ENCODE measurements around the gene ATP11A.

The ATP11A gene

DNA sequence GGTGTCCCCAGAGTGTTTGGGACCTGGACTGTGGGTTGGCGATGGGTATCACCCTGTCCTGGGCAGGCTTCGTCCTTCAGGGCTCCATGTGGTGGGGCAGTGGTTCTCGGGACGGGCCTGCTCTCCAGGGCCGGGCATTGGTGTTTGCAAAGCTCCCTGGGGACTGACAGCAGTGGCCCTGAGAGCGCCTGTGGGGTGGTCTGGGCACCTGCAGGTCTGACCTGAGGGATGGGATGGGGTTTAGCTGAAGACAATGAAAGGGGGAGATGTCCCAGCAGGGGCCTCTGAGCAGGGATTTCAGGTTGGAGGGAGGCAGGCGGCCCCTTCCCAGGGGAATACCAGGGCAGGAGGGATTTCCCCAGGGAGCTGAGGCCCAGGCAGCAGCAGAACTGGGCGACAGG lies 210.9 kb downstream of the ATP11A start:
- DNase-seq (ENCODE audit: low read depth, low spot score), result no peak
- TF ChIP-seq CTCF (IDR thresholded peaks at IDR 0.05; ENCODE audit: low read depth, low read length), result no peak
- H3K4me3 ChIP-seq (ENCODE audit: low read depth, low read length), result no peak overlapping the region
- in situ Hi-C loops (cut with HindIII; ENCODE audit: low sequenced_read_pairs), result no loop called here

DNA sequence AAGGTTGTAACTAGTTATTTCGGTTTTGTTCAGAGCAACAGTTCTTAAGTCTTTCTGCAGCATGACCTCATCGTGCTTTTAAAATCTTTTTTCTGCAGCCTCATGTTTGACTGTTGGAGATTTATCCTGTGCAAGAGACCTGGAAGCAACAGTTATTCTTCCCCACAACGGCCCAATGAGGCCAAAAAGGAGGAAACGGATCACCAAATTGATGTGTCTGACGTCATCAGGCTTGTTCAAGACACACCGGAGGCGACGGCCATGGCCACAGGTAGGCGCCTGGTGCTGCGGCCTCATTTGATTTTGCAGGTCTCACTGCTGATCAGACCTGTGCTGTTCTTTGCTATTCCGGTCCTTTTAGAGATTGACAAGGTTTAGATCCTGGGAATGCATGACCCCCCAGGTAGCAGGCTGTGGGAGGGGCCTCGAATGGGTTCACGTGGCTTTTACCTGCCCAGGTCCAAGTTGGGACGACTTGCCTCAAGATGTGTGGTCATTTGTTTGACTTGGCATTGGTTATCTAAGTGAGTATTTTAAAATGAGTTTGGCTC lies 212.3 kb downstream of the ATP11A start:
- no peak for DNase-seq (ENCODE audit: low read depth, low spot score)
- in situ Hi-C loops (cut with HindIII; ENCODE audit: low sequenced_read_pairs), result no loop called here
- TF ChIP-seq CTCF (IDR thresholded peaks at IDR 0.05; ENCODE audit: low read depth, low read length), result no peak
- no peak overlapping the region for H3K4me3 ChIP-seq (ENCODE audit: low read depth, low read length)

DNA sequence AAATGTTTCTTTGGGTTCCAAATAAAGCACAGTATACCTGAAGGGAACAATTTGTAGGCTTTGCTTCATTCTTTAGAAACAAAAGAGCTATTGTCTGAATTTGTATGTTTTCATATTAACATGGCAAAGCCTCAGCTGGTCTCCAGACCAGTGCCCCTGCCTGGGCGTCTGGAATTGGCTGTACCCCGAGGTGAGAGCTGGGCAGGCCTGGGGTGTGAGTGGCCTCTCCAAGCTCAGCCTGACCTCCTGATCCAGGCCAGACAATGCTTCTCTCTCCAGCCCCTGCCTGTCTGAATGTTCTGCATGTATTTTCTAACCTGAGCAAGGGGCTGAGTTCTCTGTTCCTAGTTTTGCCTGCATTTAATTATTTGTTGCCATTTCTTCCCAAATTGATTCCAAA lies 212.8 kb downstream of the ATP11A start:
- in situ Hi-C loops (cut with HindIII; ENCODE audit: low sequenced_read_pairs), result no loop called here
- TF ChIP-seq CTCF (IDR thresholded peaks at IDR 0.05; ENCODE audit: low read depth, low read length), result no peak
- no peak for DNase-seq (ENCODE audit: low read depth, low spot score)

DNA sequence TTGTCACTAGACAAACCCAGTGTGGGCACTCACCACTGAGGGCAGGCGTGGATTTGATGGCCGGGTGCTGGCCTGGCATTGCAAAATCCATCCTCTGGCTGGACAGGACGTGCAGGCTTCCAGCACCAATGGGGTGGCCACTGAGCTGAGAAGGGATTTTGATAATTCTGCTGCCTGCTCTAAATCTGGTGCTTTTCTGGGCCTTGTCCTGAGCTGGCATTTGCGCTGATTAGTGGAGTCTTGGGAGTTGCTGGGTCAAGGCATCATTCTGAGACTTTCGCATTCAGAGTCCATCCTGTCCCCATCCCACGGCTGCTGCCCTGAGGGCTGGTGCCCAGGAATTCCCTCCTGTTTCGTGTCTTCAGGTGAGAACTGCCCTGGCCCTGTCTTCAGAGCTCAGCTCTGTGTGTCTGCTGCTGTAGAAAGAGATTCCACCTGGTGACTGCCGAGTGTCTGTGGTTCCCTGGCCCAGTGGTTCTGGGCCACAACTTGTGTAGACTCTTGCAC lies 213.3 kb downstream of the ATP11A start:
- in situ Hi-C loops (cut with HindIII; ENCODE audit: low sequenced_read_pairs), result no loop called here
- DNase-seq (ENCODE audit: low read depth, low spot score), result no peak
- no peak overlapping the region for H3K4me3 ChIP-seq (ENCODE audit: low read depth, low read length)
- TF ChIP-seq CTCF (IDR thresholded peaks at IDR 0.05; ENCODE audit: low read depth, low read length), result no peak

More for the DNA sequence above, 212.8 kb downstream of the ATP11A start:
- H3K4me3 ChIP-seq (ENCODE audit: low read depth, low read length), result no peak overlapping the region

GRCh38 chr13:112903606-112904195 lies 213.9 kb downstream of the ATP11A start:
- H3K4me3 ChIP-seq (ENCODE audit: low read depth, low read length), result no peak overlapping the region
- no peak for DNase-seq (ENCODE audit: low read depth, low spot score)
- in situ Hi-C loops (cut with HindIII; ENCODE audit: low sequenced_read_pairs), result no loop called here
- no peak for TF ChIP-seq CTCF (IDR thresholded peaks at IDR 0.05; ENCODE audit: low read depth, low read length)

GRCh38 chr13:112904436-112904960 lies 214.7 kb downstream of the ATP11A start:
- in situ Hi-C loops (cut with HindIII; ENCODE audit: low sequenced_read_pairs), result no loop called here
- TF ChIP-seq CTCF (IDR thresholded peaks at IDR 0.05; ENCODE audit: low read depth, low read length), result no peak
- DNase-seq (ENCODE audit: low read depth, low spot score), result no peak
- H3K4me3 ChIP-seq (ENCODE audit: low read depth, low read length), result no peak overlapping the region

All from astrocyte of the spinal cord (primary cell).